RWPE2 (cell line): ENCODE results near the gene SORCS2.

Source experiments
- ATAC-seq: fragments of 200-7000 bp; cut with Tn5 transposase; 3 replicates; pipeline ENCODE4 v1.9.1; 2021; ENCODE audit warnings: low read depth
- DNase-seq: peaks from one replicate; pipeline ENCODE4 v3.0.0-alpha.2; 2020; ENCODE audit warnings: low spot score
- H3K27ac ChIP-seq: fragments of 450-650 bp; 2 replicates; pipeline ENCODE4 v1.5.1; 2017; ENCODE audit warnings: mild to moderate bottlenecking; ENCODE audit not compliant: poor library complexity, severe bottlenecking
- H3K27me3 ChIP-seq: fragments of 250-450 bp; sonication (Bioruptor Pico); 2 replicates; pipeline ENCODE4 v1.5.1; 2021; ENCODE audit warnings: mild to moderate bottlenecking, moderate library complexity; ENCODE audit not compliant: insufficient read depth, poor library complexity, severe bottlenecking
- H3K36me3 ChIP-seq: fragments of 250-450 bp; sonication (Bioruptor Pico); 2 replicates; pipeline ENCODE4 v1.5.1; 2020; ENCODE audit warnings: low read depth, mild to moderate bottlenecking, moderate library complexity
- H3K4me1 ChIP-seq: fragments of 250-450 bp; sonication (Bioruptor Pico); 2 replicates; pipeline ENCODE4 v1.5.1; 2021; ENCODE audit warnings: mild to moderate bottlenecking, moderate library complexity; ENCODE audit not compliant: insufficient read depth, poor library complexity, severe bottlenecking
- H3K4me3 ChIP-seq: fragments of 250-450 bp; sonication (Bioruptor Pico); 2 replicates; pipeline ENCODE4 v1.5.1; 2021; ENCODE audit warnings: mild to moderate bottlenecking, moderate library complexity; ENCODE audit not compliant: severe bottlenecking
- H3K9me3 ChIP-seq: fragments of 250-450 bp; sonication (Bioruptor Pico); 2 replicates; pipeline ENCODE4 v1.5.1; 2021; ENCODE audit warnings: mild to moderate bottlenecking, moderate library complexity; ENCODE audit not compliant: severe bottlenecking
- CTCF ChIP-seq: fragments of 450-650 bp; IDR thresholded peaks from one replicate; pipeline ENCODE4 v1.5.1; 2017; ENCODE audit warnings: mild to moderate bottlenecking, moderate library complexity; ENCODE audit not compliant: poor library complexity, severe bottlenecking

The SORCS2 gene

DNA sequence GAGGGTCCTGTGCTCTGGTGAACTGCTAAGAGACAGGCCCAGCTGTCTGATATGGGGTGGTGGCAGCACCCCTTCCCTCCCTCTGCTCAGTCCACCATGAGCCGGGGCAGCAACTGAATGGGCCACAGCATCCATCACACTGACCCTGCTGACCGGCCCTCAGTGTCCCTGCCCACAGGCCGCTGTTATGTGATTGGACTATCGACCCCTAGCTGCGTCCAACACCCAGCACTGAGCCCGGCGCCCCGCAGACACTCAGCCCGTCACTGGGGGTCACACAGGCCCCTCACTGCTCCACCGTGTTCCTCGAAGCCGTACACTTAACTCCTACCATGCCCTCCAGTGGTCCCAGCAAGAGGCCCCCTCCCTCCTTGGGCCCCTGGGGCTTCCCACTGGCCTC, 331.2 kb downstream of the SORCS2 start:
- no peaks in the 10 kb centered on the region for H3K9me3 ChIP-seq
- H3K27ac ChIP-seq = no peak overlapping the region
- DNase-seq (no peak), ATAC-seq (no peak)
- H3K27me3 ChIP-seq = peaks cover 40% of the 10 kb centered on the region
- no peaks in the 10 kb centered on the region for H3K36me3 ChIP-seq
- no peak for TF ChIP-seq CTCF
- no peak overlapping the region for H3K4me3 ChIP-seq
- H3K4me1 ChIP-seq = no peaks in the 10 kb centered on the region

DNA sequence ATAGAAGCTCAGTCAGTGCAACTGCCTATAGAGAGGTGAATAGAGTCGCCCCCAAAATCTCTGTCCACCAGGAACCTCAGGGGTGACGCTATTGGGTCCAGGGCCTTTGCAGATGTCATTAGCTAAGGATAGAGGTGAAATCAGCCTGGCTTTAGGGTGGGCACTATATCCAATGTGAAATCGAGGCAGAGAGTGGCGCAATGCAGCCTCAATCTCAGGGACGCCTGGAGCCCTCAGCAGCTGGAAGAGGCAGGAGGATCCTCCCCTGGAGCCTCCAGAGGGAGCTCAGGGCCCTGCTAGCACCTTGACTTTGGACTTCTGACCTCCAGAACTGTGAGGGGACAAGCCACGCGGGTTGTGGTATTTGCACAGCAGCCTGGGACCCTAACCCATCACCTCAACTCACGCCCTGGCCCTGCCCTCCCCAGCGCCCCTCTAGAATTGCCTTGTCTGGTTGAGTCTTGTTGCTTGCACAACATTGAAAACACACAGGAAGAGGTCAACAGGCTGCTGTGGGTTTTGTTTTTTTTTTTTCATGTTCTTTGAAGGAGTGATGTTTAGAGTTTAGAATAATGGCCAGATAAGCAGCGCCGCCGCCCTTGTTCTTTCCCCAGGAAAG, 331.8 kb downstream of the SORCS2 start:
- Histone ChIP-seq H3K36me3 (no peaks in the 10 kb centered on the region), H3K27ac (no peak overlapping the region), H3K4me3 (no peak overlapping the region), H3K4me1 (no peaks in the 10 kb centered on the region), H3K27me3 (peaks cover 33% of the 10 kb centered on the region), H3K9me3 (no peaks in the 10 kb centered on the region)
- ATAC-seq (no peak), DNase-seq (no peak)
- TF ChIP-seq CTCF = no peak

GRCh38 chr4:7524843-7525242, 332.5 kb downstream of the SORCS2 start:
- H3K36me3 ChIP-seq = no peaks in the 10 kb centered on the region
- H3K9me3 ChIP-seq = no peaks in the 10 kb centered on the region
- H3K4me1 ChIP-seq = no peaks in the 10 kb centered on the region
- TF ChIP-seq CTCF = no peak
- ATAC-seq (no peak), DNase-seq (no peak)
- no peak overlapping the region for H3K4me3 ChIP-seq
- no peak overlapping the region for H3K27ac ChIP-seq
- H3K27me3 ChIP-seq = peaks cover 27% of the 10 kb centered on the region

DNA sequence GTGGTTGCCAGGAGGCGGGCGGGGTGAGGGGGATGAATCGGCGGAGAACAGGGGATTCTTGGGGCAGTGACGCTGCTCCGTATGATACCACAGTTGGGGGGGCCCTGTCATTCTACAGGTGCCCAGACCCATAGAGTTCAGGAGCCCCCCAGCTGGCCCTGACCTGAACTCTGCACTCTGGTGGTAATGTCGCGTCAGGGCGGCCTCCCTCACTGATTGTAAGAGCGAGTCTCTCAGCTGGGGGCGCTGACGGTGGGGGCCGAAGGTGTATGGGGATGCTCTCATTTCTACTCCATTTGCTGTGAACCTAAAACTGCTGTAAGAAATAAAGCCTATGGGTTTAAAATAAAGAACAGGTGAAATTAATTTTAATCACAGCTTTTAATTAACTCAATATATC, 334.2 kb downstream of the SORCS2 start:
- ATAC-seq (no peak), DNase-seq (no peak)
- Histone ChIP-seq H3K36me3 (no peaks in the 10 kb centered on the region), H3K9me3 (no peaks in the 10 kb centered on the region), H3K27ac (no peak overlapping the region), H3K27me3 (peaks cover 10% of the 10 kb centered on the region), H3K4me1 (no peaks in the 10 kb centered on the region), H3K4me3 (no peak overlapping the region)
- no peak for TF ChIP-seq CTCF

DNA sequence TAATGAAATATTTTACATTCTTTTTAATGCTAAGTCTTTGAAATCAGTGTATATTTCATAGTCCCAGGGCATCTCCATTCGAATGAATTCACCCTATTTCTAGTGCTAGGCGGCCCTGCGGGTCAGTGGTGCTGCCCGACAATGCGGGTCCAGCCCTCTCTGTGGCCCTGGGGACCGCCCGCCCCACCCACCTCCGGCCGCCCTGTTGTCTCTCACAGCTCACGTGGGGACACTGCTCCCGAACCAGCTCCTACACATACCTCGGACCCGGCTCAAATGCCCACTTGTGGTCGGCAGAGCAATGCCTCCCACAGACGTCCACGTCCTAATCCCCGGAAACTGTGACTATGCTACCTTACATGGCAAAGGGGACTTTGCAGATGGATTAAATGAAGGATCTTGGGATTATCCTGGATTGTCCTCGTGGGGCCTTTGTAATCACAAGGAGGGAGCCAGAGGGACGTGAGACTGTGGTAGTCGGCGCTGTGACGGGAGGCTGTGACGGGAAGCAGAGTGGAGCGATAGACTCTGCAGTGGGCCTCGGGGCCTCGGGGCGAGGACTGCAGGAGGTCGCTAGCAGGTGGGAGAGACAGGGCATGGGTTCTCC, 334.7 kb downstream of the SORCS2 start:
- Histone ChIP-seq H3K9me3 (no peaks in the 10 kb centered on the region), H3K27me3 (peaks cover 5% of the 10 kb centered on the region), H3K4me1 (no peaks in the 10 kb centered on the region), H3K36me3 (no peaks in the 10 kb centered on the region), H3K4me3 (no peak overlapping the region), H3K27ac (no peak overlapping the region)
- DNase-seq (no peak), ATAC-seq (no peak)
- no peak for TF ChIP-seq CTCF
